NT2/D1 (cell line): ENCODE data around the gene MAP6.
A peak's percentile ranks its signal among the peaks of the same experiment; 100 is the strongest.

Experiments used
- DNase-seq: peaks from one replicate; pipeline ENCODE4 v3.0.0-alpha.2; 2011; ENCODE audit warnings: low read depth, low spot score
- H3K27me3 ChIP-seq: 2 replicates; pipeline ENCODE4 v1.6.0; 2011; ENCODE audit warnings: mild to moderate bottlenecking; ENCODE audit not compliant: insufficient read length, insufficient read depth
- H3K36me3 ChIP-seq: 2 replicates; pipeline ENCODE4 v1.6.1; 2011; ENCODE audit warnings: mild to moderate bottlenecking, low read length, mixed read lengths; ENCODE audit not compliant: insufficient read depth, insufficient read length
- H3K4me1 ChIP-seq: 2 replicates; pipeline ENCODE4 v1.5.1; 2011; ENCODE audit not compliant: insufficient read depth, insufficient read length
- H3K4me3 ChIP-seq: 2 replicates; pipeline ENCODE4 v1.5.1; 2011; ENCODE audit warnings: low read depth; ENCODE audit not compliant: insufficient read length
- H3K9ac ChIP-seq: 2 replicates; pipeline ENCODE4 v1.6.0; 2011; ENCODE audit warnings: low read depth; ENCODE audit not compliant: insufficient read length
- H3K9me3 ChIP-seq: 2 replicates; pipeline ENCODE4 v1.5.1; 2011; ENCODE audit warnings: mild to moderate bottlenecking, low read length; ENCODE audit not compliant: insufficient read depth
- SUZ12 ChIP-seq: IDR thresholded peaks from 2 replicates; pipeline ENCODE4 v1.6.1; 2011; ENCODE audit not compliant: insufficient read length, insufficient read depth; ENCODE audit errors: extremely low read depth
- YY1 ChIP-seq: IDR thresholded peaks from 2 replicates; pipeline ENCODE4 v1.6.1; 2011; ENCODE audit not compliant: insufficient read length, insufficient read depth
- ZNF274 ChIP-seq: IDR thresholded peaks from 2 replicates; pipeline ENCODE4 v1.6.1; 2011; ENCODE audit warnings: mild to moderate bottlenecking, low read depth, low read length

Gene MAP6

GRCh38 chr11:75603791-75604736 lies 64.8 kb downstream of the MAP6 start:
- H3K27me3 ChIP-seq = no peaks in the 10 kb centered on the region
- no peak for TF ChIP-seq ZNF274
- no peak for TF ChIP-seq YY1
- no peak for TF ChIP-seq SUZ12
- no peak overlapping the region for H3K9ac ChIP-seq
- no peak overlapping the region for H3K4me3 ChIP-seq
- H3K9me3 ChIP-seq = no peaks in the 10 kb centered on the region
- DNase-seq = no peak
- no peaks in the 10 kb centered on the region for H3K36me3 ChIP-seq
- H3K4me1 ChIP-seq = no peaks in the 10 kb centered on the region

GRCh38 chr11:75602951-75603350 lies 65.9 kb downstream of the MAP6 start:
- Histone ChIP-seq H3K36me3 (no peaks in the 10 kb centered on the region), H3K9me3 (no peaks in the 10 kb centered on the region), H3K9ac (no peak overlapping the region), H3K27me3 (no peaks in the 10 kb centered on the region), H3K4me3 (no peak overlapping the region), H3K4me1 (no peaks in the 10 kb centered on the region)
- no peak for DNase-seq
- TF ChIP-seq YY1 = no peak
- no peak for TF ChIP-seq SUZ12
- TF ChIP-seq ZNF274 = no peak

- no peak for DNase-seq
- Histone ChIP-seq H3K9me3 (no peaks in the 10 kb centered on the region), H3K4me3 (no peak overlapping the region), H3K27me3 (no peaks in the 10 kb centered on the region), H3K4me1 (no peaks in the 10 kb centered on the region), H3K9ac (no peak overlapping the region), H3K36me3 (no peaks in the 10 kb centered on the region)
- TF ChIP-seq YY1 (no peak), SUZ12 (no peak), ZNF274 (no peak)
Observed at GRCh38 chr11:75601494-75601893, 67.3 kb downstream of the MAP6 start.

- DNase-seq = no peak
- H3K27me3 ChIP-seq = no peaks in the 10 kb centered on the region
Observed at GRCh38 chr11:75600356-75600755, 68.5 kb downstream of the MAP6 start.

GRCh38 chr11:75598900-75599299 lies 69.9 kb downstream of the MAP6 start:
- TF ChIP-seq YY1 = no peak
- no peak for TF ChIP-seq SUZ12
- no peak for TF ChIP-seq ZNF274
- DNase-seq = no peak
- no peak overlapping the region for H3K4me3 ChIP-seq
- no peak overlapping the region for H3K9ac ChIP-seq
- no peaks in the 10 kb centered on the region for H3K36me3 ChIP-seq
- H3K27me3 ChIP-seq = no peaks in the 10 kb centered on the region
- H3K4me1 ChIP-seq = no peaks in the 10 kb centered on the region
- H3K9me3 ChIP-seq = no peaks in the 10 kb centered on the region

More at GRCh38 chr11:75600356-75600755, 68.5 kb downstream of the MAP6 start:
- H3K4me1 ChIP-seq = no peaks in the 10 kb centered on the region
- no peaks in the 10 kb centered on the region for H3K9me3 ChIP-seq
- TF ChIP-seq YY1 (no peak), SUZ12 (no peak), ZNF274 (no peak)
- no peaks in the 10 kb centered on the region for H3K36me3 ChIP-seq
- H3K9ac ChIP-seq = no peak overlapping the region
- H3K4me3 ChIP-seq = no peak overlapping the region

- H3K36me3 ChIP-seq = no peaks in the 10 kb centered on the region
- TF ChIP-seq YY1 (no peak), ZNF274 (no peak), SUZ12 (no peak)
- no peaks in the 10 kb centered on the region for H3K4me1 ChIP-seq
- H3K9ac ChIP-seq = no peak overlapping the region
- H3K9me3 ChIP-seq = no peaks in the 10 kb centered on the region
- no peak for DNase-seq
- no peak overlapping the region for H3K4me3 ChIP-seq
- no peaks in the 10 kb centered on the region for H3K27me3 ChIP-seq
Observed at GRCh38 chr11:75598264-75598663, 70.6 kb downstream of the MAP6 start.

- DNase-seq = peak; percentile 50
- Histone ChIP-seq H3K4me1 (no peaks in the 10 kb centered on the region), H3K9ac (no peak overlapping the region), H3K27me3 (no peaks in the 10 kb centered on the region), H3K36me3 (no peaks in the 10 kb centered on the region), H3K9me3 (no peaks in the 10 kb centered on the region), H3K4me3 (no peak overlapping the region)
- TF ChIP-seq ZNF274 (no peak), YY1 (no peak), SUZ12 (no peak)
Observed at GRCh38 chr11:75597636-75598035, 71.2 kb downstream of the MAP6 start.

- Histone ChIP-seq H3K27me3 (no peaks in the 10 kb centered on the region), H3K9me3 (no peaks in the 10 kb centered on the region), H3K4me1 (no peaks in the 10 kb centered on the region), H3K36me3 (no peaks in the 10 kb centered on the region), H3K9ac (no peak overlapping the region), H3K4me3 (no peak overlapping the region)
- no peak for DNase-seq
- TF ChIP-seq YY1 = no peak
- TF ChIP-seq ZNF274 = no peak
- TF ChIP-seq SUZ12 = no peak
Observed at GRCh38 chr11:75596914-75597313, 71.9 kb downstream of the MAP6 start.
